ENCODE data around the gene IER3IP1. TPM values are rescaled to one million over a fixed set of nuclear protein-coding genes. Genes with fewer than 3 reads are reported as not detected.
A peak's percentile ranks its signal among the peaks of the same experiment; 100 is the strongest.

IER3IP1 gene
- total RNA-seq, 1 experiment from 2014 or later, result 7.6 TPM

GRCh38 chr18:47149457-47150028, 26.6 kb downstream of the IER3IP1 start:
- Histone ChIP-seq H3K4me1 (ENCODE audit: insufficient read depth, low read length) (peaks cover 2% of the 10 kb centered on the region; the same call in 1 of the 2 replicates), H2BK12ac (ENCODE audit: insufficient read length, low read depth, low read length) (no peak overlapping the region), H2BK5ac (ENCODE audit: insufficient read length, low read length) (no peak overlapping the region), H3K27ac (ENCODE audit: insufficient read length, low read depth, low read length) (no peak overlapping the region), H2BK120ac (ENCODE audit: low read depth, low read length, poor library complexity, severe bottlenecking) (no peak overlapping the region), H4K91ac (ENCODE audit: insufficient read length, low read depth, low read length) (no peak overlapping the region), H4K20me1 (ENCODE audit: control insufficient read depth, insufficient read depth, insufficient read length) (peaks cover 2% of the 10 kb centered on the region), H2BK20ac (ENCODE audit: low read depth, low read length, poor library complexity, severe bottlenecking) (no peak overlapping the region), H3K79me1 (ENCODE audit: insufficient read depth, low read depth, low read length, poor library complexity, severe bottlenecking) (peaks cover 6% of the 10 kb centered on the region), H4K5ac (ENCODE audit: insufficient read length, low read depth, low read length) (no peak overlapping the region), H3K4me2 (ENCODE audit: insufficient read depth, insufficient read length, low read length) (peak overlapping the region; percentile 96), H3K27me3 (ENCODE audit: insufficient read depth, low read length) (no peaks in the 10 kb centered on the region), H2BK15ac (ENCODE audit: low read depth, low read length) (peak overlapping the region; percentile 24; the same call in 1 of the 2 replicates), H2AFZ (ENCODE audit: low read length) (peak overlapping the region; percentile 52), H3K4ac (ENCODE audit: low read depth, low read length) (no peak overlapping the region), H3K23ac (ENCODE audit: insufficient read length, low read depth, low read length) (no peak overlapping the region), H2AK5ac (ENCODE audit: insufficient read length, low read length) (no peak overlapping the region), H4K8ac (replicated peaks; ENCODE audit: insufficient read length, low read depth, low read length) (no peak overlapping the region), H3K23me2 (ENCODE audit: insufficient read length, low read depth, low read length, poor library complexity, severe bottlenecking) (peaks cover 15% of the 10 kb centered on the region), H3K9ac (ENCODE audit: extremely low read depth, insufficient read length, low read length) (peak overlapping the region; percentile 84), H3K18ac (ENCODE audit: insufficient read length, low read depth, low read length) (no peak overlapping the region), H3K79me2 (ENCODE audit: insufficient read depth, low read length) (peaks cover 11% of the 10 kb centered on the region; the same call in 1 of the 2 replicates), H3K56ac (ENCODE audit: insufficient read length, low read depth, low read length) (no peak overlapping the region), H3K14ac (ENCODE audit: insufficient read depth, low read length) (peak overlapping the region; percentile 71), H3K9me3 (ENCODE audit: control insufficient read depth, low read depth, low read length) (no peaks in the 10 kb centered on the region), H3T11ph (ENCODE audit: low read length) (no peak overlapping the region)
- no peak for TF ChIP-seq CTCF (conservative IDR thresholded peaks at IDR 0.05)
- Mint-ChIP-seq H3K9me3 (no peaks in the 10 kb centered on the region), H3K27ac (peak overlapping the region; percentile 94 to 97 (median 97)), H3K4me1 (peaks cover 20 to 22% of the 10 kb centered on the region in 2 experiments), H3K36me3 (ENCODE audit: insufficient read depth in 1 of 3, low read depth in 3 of 3) (peaks cover 0 to 9% (median 0%) of the 10 kb centered on the region in 3 experiments; a peak in 2 of 7 replicates), H3K27me3 (ENCODE audit: low read depth) (peaks cover 1% of the 10 kb centered on the region), H3K4me3 (peak overlapping the region; percentile 85 to 95)
- WGBS (ENCODE audit: extremely low coverage, insufficient read length, low lambda C conversion rate), result no CpG with 5 or more reads among the region's 12 CpGs
- DNase-seq, result no peak
